IPS-18a (cell line): Measurements from ENCODE around the gene JARID2.

Experiments
- H3K27ac ChIP-seq: one replicate; pipeline ENCODE4 v1.5.1; 2013; ENCODE audit warnings: low read length
- H3K27me3 ChIP-seq: one replicate; pipeline ENCODE4 v1.6.1; 2013; ENCODE audit warnings: mild to moderate bottlenecking, low read length; ENCODE audit not compliant: control insufficient read depth, insufficient read depth
- H3K36me3 ChIP-seq: one replicate; pipeline ENCODE4 v1.6.1; 2013; ENCODE audit warnings: low read depth, low read length; ENCODE audit not compliant: control insufficient read depth
- H3K4me1 ChIP-seq: one replicate; pipeline ENCODE4 v1.6.1; 2013; ENCODE audit warnings: low read depth, low read length; ENCODE audit not compliant: control insufficient read depth
- H3K4me3 ChIP-seq: one replicate; pipeline ENCODE4 v1.5.1; 2013; ENCODE audit warnings: low read length
- H3K9ac ChIP-seq: one replicate; pipeline ENCODE4 v1.6.1; 2013; ENCODE audit warnings: mild to moderate bottlenecking, low read length, moderate library complexity
- H3K9me3 ChIP-seq: one replicate; pipeline ENCODE4 v1.6.1; 2013; ENCODE audit warnings: low read depth, low read length; ENCODE audit not compliant: control insufficient read depth

Gene JARID2

GRCh38 chr6:15551798-15552197 is 305.9 kb downstream of the JARID2 start:
- no peak overlapping the region for H3K27ac ChIP-seq
- no peaks in the 10 kb centered on the region for H3K36me3 ChIP-seq
- no peaks in the 10 kb centered on the region for H3K27me3 ChIP-seq
- no peaks in the 10 kb centered on the region for H3K9me3 ChIP-seq
- peaks cover 31% of the 10 kb centered on the region for H3K4me1 ChIP-seq
- H3K9ac ChIP-seq, result no peak overlapping the region
- no peak overlapping the region for H3K4me3 ChIP-seq

- Histone ChIP-seq H3K4me1 (peaks cover 31% of the 10 kb centered on the region), H3K27ac (no peak overlapping the region), H3K9ac (no peak overlapping the region), H3K27me3 (no peaks in the 10 kb centered on the region), H3K36me3 (no peaks in the 10 kb centered on the region), H3K4me3 (no peak overlapping the region), H3K9me3 (no peaks in the 10 kb centered on the region)
Measured at GRCh38 chr6:15553031-15553430, 307.2 kb downstream of the JARID2 start.

GRCh38 chr6:15553736-15554294 is 307.9 kb downstream of the JARID2 start:
- H3K27me3 ChIP-seq, result no peaks in the 10 kb centered on the region
- H3K4me1 ChIP-seq, result peaks cover 31% of the 10 kb centered on the region
- no peak overlapping the region for H3K4me3 ChIP-seq
- no peaks in the 10 kb centered on the region for H3K36me3 ChIP-seq
- no peak overlapping the region for H3K9ac ChIP-seq
- no peaks in the 10 kb centered on the region for H3K9me3 ChIP-seq
- no peak overlapping the region for H3K27ac ChIP-seq

- Histone ChIP-seq H3K27ac (no peak overlapping the region), H3K36me3 (no peaks in the 10 kb centered on the region), H3K4me1 (peaks cover 28% of the 10 kb centered on the region), H3K27me3 (no peaks in the 10 kb centered on the region), H3K4me3 (no peak overlapping the region), H3K9me3 (no peaks in the 10 kb centered on the region), H3K9ac (no peak overlapping the region)
Measured at GRCh38 chr6:15554728-15555100, 308.8 kb downstream of the JARID2 start.

GRCh38 chr6:15555101-15556038 is 309.5 kb downstream of the JARID2 start:
- no peak overlapping the region for H3K9ac ChIP-seq
- peaks cover 22% of the 10 kb centered on the region for H3K4me1 ChIP-seq
- H3K36me3 ChIP-seq, result no peaks in the 10 kb centered on the region
- H3K9me3 ChIP-seq, result no peaks in the 10 kb centered on the region
- H3K4me3 ChIP-seq, result no peak overlapping the region
- no peaks in the 10 kb centered on the region for H3K27me3 ChIP-seq
- no peak overlapping the region for H3K27ac ChIP-seq

- H3K27me3 ChIP-seq, result no peaks in the 10 kb centered on the region
- peaks cover 11% of the 10 kb centered on the region for H3K4me1 ChIP-seq
- H3K9ac ChIP-seq, result no peak overlapping the region
- H3K36me3 ChIP-seq, result no peaks in the 10 kb centered on the region
- no peaks in the 10 kb centered on the region for H3K9me3 ChIP-seq
- no peak overlapping the region for H3K27ac ChIP-seq
- H3K4me3 ChIP-seq, result no peak overlapping the region
Measured at GRCh38 chr6:15556711-15557110, 310.8 kb downstream of the JARID2 start.

- peaks cover 9% of the 10 kb centered on the region for H3K4me1 ChIP-seq
- H3K4me3 ChIP-seq, result no peak overlapping the region
- no peaks in the 10 kb centered on the region for H3K27me3 ChIP-seq
- no peaks in the 10 kb centered on the region for H3K9me3 ChIP-seq
- no peak overlapping the region for H3K27ac ChIP-seq
- H3K9ac ChIP-seq, result no peak overlapping the region
- no peaks in the 10 kb centered on the region for H3K36me3 ChIP-seq
Measured at GRCh38 chr6:15557174-15557573, 311.3 kb downstream of the JARID2 start.

GRCh38 chr6:15560713-15561112 is 314.8 kb downstream of the JARID2 start:
- no peaks in the 10 kb centered on the region for H3K9me3 ChIP-seq
- H3K27ac ChIP-seq, result no peak overlapping the region
- H3K9ac ChIP-seq, result no peak overlapping the region
- peaks cover 3% of the 10 kb centered on the region for H3K4me1 ChIP-seq
- no peak overlapping the region for H3K4me3 ChIP-seq
- H3K27me3 ChIP-seq, result no peaks in the 10 kb centered on the region
- H3K36me3 ChIP-seq, result no peaks in the 10 kb centered on the region

- Histone ChIP-seq H3K9ac (no peak overlapping the region), H3K27ac (no peak overlapping the region), H3K4me3 (no peak overlapping the region), H3K27me3 (no peaks in the 10 kb centered on the region), H3K9me3 (no peaks in the 10 kb centered on the region), H3K4me1 (peaks cover 3% of the 10 kb centered on the region), H3K36me3 (no peaks in the 10 kb centered on the region)
Measured at GRCh38 chr6:15561447-15562199, 315.8 kb downstream of the JARID2 start.

- H3K27me3 ChIP-seq, result no peaks in the 10 kb centered on the region
- H3K9ac ChIP-seq, result no peak overlapping the region
- H3K27ac ChIP-seq, result no peak overlapping the region
- H3K9me3 ChIP-seq, result no peaks in the 10 kb centered on the region
- peaks cover 3% of the 10 kb centered on the region for H3K4me1 ChIP-seq
- no peaks in the 10 kb centered on the region for H3K36me3 ChIP-seq
- no peak overlapping the region for H3K4me3 ChIP-seq
Measured at GRCh38 chr6:15562977-15563376, 317.1 kb downstream of the JARID2 start.

- Histone ChIP-seq H3K9ac (no peak overlapping the region), H3K27ac (no peak overlapping the region), H3K36me3 (no peaks in the 10 kb centered on the region), H3K4me1 (peaks cover 6% of the 10 kb centered on the region), H3K4me3 (no peak overlapping the region), H3K9me3 (no peaks in the 10 kb centered on the region), H3K27me3 (no peaks in the 10 kb centered on the region)
Measured at GRCh38 chr6:15569035-15569995, 323.4 kb downstream of the JARID2 start.
